HG02798 (cell line): ENCODE results near the gene WRAP73.
"Not testable (repeated sequence)": the region's sequence is repeated elsewhere in the genome, so short reads cannot be mapped to it uniquely, and the experiment has no call there.

Source experiments
- ATAC-seq: cut with Tn5 transposase; IDR thresholded peaks from one replicate; pipeline ENCODE4 v1.9.1; 2021; ENCODE audit warnings: mild to moderate bottlenecking; ENCODE audit not compliant: unreplicated experiment, poor library complexity

Gene WRAP73

DNA sequence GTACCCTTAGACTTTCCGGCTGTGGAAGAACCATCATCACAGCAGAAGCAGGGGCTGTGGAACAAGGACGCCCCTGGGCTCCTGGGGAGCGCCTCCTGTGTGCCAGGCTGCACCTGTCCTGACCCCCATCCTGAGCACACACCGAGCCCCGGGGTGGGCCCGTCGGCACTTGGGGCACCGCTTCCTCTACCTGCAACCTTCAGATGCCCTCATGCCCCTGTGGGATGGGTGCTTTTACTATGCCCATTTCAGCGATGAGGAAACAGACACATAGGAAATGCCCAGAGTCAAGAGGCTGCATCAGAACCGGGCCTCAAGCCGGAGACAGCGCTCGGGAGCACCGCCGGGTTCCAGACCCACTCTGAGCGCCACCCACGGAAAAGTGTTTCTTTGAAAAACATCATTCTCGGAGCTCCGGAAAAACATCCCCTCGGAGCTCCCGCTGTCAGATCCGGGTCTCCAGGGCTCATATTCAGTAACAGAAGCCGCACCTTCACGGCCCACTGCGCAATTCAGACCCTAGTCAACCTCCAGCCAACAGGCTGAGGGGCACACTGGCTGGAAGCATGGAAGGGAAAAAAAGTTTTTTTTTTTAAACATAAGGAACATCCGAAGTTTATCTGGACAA is 17.1 kb downstream of the WRAP73 start:
- ATAC-seq: no peak

DNA sequence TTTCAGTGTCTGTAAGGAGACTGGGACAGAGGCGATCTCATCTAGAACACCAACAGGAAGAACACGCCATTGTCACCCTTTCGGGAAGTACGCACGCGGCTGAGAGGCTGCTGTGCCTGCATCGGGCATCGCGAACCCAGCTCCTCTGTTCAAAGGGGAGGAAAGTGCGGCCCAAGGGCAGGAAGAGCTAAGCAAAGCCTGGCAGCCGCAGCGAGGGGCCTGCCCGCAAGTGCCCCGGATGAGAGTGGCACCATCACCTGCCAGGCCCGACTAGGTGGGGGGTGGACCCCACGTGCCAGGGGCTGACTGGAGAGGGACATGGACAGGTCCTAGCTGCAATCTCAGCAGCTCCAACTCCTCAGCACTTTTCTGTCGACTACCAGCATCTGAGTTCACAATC is 17.6 kb downstream of the WRAP73 start:
- no peak for ATAC-seq

DNA sequence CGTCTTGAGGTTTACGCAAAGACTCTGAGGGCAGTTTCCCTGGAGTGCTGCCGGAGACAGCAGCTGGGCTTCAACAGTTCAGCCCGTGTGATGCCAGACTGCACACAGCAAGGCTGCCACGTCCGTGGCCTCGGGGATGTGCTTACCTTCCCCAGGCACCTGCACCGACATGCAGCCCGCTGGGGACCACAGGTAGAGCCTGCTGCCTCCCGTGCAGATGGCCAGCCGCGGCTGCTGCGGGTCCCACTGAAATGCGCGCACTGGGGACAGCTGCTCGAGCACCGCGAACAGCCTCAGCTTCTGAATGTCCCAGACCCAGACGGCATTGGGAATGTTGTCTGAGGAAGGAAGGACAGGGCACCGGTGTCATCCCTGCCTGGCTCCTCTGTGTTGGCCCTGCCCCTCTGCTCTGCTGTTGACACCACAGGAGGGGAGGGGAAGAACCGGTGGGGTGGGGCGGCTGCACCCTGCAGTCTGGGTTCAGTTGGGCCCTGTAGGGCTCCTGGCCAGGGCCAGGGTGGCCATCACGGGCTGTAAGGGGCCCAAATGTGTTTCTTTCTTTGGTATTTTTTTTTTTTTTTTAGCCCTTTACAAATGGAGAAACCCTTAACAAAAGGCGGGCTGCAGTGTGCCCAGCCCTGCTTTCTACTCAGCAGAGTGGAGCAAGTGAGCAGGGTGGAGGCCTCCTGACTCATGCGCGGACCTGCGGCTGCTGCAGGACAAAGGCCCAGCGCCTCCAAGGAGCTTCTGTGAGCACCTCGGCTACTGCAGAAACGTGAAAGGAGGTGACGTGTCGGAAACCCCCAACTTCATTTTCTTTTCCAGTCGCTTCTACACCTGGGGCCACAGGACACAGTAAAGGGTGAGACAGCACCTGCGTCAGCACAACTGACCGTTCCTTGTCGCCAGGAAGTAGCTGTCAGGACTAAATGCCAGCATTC is 18.3 kb downstream of the WRAP73 start:
- ATAC-seq: no peak

- no peak for ATAC-seq
These were observed 19.0 kb downstream of the WRAP73 start for GRCh38 chr1:3630914-3631313.

GRCh38 chr1:3630161-3630611 is 19.7 kb downstream of the WRAP73 start:
- no peak for ATAC-seq

DNA sequence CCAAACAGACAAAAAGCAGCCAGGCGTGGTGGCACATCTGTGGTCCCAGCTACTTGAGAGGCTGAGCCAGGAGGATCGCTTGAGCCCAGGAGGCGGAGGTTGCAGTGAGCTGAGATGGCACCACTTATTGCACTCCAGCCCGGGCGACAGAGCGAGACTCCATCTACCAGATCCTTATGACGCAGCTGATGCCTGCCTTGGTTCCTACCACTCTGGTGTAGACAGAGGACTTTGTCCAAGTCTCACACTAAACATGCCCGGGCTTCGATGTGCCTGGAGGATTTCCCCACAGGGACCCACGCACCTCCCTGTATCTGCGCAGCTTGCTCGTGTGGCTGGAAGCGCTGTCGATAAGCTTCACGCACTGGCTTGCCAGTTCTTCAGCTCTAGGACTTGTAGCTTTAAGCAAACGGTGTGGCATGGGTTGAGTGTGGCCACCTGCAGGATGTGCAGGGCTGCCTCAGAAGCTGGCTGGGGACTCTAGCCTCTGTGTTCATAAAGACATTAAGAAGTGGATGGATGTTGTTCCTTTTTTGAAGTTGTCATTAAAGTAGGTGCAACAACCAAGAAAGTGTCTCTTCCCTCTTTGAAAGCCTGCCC is 20.2 kb downstream of the WRAP73 start:
- no peak for ATAC-seq

DNA sequence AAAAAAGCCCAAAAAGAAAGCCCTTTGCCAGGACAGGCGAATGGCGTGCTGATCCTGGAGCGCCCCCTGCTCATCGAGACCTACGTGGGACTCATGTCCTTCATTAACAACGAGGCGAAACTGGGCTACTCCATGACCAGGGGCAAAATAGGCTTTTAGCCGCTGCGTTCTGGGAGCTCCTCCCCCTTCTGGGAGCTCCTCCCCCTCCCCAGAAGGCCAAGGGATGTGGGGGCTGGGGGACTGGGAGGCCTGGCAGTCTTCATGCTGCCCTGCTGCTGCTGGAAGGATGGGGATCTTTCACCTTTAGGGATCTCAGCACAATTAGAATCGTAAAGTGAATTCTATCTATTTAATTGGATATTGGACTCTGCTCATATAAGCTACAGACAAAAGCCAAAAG is 21.5 kb downstream of the WRAP73 start:
- ATAC-seq: no peak

GRCh38 chr1:3627515-3628253 is 22.2 kb downstream of the WRAP73 start:
- no peak for ATAC-seq

GRCh38 chr1:3626025-3626424 is 23.9 kb downstream of the WRAP73 start:
- no peak for ATAC-seq

DNA sequence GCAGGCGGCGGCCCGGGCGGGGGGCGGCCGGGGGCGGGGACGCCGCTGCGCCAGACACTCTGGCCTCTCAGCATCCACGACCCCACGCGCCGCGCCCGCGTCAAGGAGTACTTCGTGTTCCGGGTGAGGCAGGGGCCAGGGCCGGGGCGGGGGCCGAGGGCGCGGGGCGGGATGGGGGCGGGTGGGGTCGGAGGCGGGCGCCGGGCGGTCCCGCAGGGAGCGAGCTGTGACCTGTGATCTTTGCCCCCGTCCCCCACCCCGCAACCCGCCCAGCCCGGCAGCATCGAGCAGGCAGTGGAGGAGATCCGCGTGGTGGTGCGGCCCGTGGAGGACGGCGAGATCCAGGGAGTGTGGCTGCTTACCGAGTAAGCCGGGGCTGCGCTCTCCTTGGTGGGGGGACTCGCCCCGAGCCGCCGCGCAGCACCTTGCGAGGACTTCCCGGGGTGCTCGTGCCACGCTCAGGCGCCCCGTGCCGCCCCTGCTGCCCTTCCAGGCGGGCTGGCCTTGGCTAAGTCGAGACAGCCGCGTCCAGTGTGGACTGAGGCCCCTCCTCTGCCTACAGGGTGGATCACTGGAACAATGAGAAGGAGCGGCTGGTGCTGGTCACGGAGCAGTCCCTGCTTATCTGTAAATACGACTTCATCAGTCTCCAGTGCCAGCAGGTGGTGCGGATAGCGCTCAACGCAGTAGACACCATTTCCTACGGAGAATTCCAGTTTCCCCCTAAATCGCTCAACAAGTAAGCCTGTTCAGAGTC is 24.6 kb downstream of the WRAP73 start:
- ATAC-seq: peak; percentile 5

DNA sequence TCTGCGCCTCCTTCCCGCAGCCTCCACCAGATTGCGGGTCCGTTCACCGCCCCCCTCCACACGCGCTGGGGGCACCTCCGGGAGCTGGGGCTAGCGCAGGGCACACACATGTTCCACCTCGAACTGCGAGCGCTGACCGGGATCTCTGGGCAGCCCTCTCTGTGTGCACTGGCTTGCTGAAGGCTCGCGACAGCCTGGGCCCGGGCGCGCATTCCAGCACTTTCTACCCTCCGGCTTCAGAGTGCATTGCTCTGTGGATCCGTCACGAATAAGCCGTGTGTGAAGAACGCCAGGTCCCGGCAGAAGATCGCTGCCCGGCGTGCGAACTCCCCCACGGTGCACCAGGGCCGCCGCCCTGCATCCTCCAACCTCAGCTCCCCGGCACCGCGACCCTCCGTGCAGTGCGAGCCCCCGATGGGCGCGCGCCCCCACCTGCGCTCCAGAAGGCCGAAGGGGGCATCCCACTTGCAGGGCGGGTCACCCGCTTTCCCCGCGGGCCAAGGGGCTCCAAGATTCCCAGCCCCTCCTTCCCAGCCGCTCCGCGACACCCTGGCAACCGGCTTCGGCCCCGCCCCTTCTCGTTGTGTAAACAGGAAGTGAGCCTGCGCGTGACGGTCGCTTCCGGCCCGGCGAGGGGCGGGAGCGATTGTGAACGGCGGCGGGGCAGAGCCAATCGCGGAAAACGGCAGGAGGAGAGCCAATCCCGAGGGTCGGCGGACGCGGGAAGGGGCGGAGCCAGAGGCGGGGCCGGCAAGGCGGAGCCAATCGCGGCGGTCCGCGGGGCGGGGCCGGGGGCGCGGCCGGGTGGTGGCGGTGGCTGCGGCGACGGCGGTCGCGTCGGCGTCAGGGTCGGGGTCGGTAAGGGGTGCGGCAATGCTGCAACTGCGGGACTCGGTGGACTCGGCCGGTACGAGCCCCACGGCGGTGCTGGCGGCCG is 25.4 kb downstream of the WRAP73 start, which contains the start of gene TPRG1L:
Gene TPRG1L, plus strand, starts transcription at position 816 of the 937 bp plus-strand sequence. Its CDS starts 58 bp downstream, at position 874.
- peak; percentile 96 for ATAC-seq

DNA sequence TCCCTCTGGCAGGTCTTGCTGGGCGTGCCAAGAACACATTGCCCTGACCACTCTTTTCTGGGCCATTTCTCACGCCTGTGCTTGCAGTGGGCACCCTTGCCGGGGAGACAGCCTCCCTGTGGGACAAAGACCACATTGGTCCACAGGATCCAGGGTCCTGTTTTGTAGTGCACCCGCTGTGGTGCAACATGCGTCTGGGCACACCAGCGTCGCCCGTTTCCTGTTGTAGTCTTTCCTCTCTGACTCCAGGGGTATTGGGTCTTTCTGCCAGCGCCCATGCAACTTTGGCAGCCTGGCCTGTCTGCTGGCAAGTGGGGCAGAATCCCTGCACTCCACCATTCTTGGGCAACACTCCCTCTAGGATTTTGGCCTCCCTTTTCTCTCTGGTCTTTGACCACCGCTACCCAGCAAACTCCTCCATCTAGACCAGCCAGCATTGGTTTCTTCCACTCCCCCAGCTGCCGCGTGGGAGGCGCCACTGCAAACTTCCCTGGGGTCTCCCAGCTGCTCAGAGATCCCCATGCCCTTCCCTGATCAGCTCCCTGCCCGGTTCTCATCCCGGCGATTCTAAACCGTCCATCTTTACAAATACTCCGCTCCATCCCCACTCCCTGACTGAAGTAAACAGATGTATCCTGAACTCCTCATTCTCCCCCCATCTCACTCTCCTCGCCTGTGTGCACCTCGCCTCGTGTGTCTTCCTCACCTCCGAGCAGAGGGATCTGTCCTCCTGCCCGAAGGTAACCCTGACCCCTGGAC is 26.3 kb downstream of the WRAP73 start:
- ATAC-seq: no peak

DNA sequence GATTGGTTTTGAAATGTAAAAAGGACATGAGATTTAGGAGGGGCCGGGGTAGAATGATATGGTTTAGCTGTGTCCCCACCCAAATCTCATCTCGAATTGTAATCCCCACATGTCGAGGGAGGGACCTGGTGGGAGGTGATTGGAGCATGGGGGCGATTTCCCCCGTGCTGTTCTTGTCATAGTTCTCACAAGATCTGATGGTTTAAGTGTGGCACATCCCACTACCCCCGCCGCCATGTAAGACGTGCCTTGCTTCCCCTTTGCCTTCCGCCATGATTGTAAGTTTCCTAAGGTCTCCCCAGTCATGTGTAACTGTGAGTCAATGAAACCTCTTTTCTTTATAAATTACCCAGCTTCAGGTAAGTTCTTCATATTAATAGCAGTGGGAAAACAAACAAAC is 27.8 kb downstream of the WRAP73 start:
- not testable (repeated sequence) for ATAC-seq

GRCh38 chr1:3621151-3621671 is 28.7 kb downstream of the WRAP73 start:
- ATAC-seq: not testable (repeated sequence)

DNA sequence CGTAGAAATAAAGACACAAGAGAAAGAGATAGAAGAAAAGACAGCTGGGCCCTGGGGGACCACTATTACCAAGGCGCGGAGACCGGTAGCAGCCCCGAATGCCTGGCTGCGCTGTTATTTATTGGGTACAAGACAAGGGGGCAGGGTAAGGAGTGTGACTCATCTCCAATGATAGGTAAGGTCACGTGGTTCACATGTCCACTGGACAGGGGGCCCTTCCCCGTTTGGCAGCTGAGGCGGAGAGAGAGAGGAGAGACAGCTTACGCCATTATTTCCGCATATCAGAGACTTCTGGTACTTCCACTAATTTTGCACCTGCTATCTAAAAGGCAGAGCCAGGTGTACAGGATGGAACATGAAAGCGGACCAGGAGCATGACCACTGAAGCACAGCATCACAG is 29.2 kb downstream of the WRAP73 start:
- no peak for ATAC-seq

DNA sequence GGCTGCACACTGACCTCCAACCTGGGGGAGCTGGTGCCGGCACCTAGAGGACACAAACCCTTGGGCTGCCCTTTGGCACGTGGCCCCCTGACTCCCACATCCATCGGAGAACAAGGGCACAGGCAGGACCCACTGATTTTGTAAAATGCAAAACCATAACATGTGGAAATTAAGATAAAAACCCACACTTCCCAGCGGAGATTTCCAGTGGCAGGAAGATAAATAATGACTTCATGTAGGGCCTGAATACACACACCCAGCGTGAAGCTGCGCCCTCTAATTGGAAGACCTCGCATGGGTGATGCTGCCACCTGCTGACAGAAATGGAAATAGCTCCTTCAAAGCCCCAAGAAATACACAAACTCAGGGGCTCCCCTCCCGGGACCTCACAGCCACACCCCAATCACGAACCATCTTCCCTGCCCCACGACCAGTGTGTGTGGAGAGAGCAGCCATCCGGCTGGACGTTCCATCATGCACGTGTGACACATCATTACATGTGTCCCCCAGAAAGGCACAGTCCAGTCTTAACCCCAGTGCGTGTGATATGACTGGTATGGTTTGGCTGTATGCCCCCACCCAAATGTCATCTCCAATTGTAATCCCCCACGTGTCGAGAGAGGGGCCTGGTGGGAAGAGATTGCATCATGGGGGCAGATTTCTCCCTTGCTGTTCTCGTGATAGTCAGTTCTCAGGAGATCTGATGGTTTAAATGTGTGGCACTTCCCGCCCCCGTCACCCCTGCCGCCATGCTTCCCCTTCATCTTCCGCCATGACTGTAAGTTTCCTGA is 30.8 kb downstream of the WRAP73 start:
- no peak for ATAC-seq

DNA sequence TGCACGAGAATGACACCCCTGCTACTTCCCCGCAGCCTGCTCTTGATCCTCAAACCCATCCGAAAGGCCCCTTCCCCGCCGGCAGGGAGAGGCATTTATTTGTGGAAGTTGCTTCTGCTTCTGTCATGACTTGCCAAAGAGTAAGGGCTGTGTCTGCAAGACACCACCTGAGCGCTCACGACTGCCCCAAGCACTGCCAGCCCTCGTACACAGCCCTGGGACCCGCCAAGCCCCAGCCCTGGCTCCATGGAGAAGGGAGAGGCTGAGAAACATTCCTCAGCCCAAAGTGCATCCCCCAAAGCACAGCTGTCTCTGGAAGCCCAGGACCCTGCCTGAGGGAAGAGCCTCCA is 31.4 kb downstream of the WRAP73 start:
- ATAC-seq: no peak
